Lower leg skin (tissue), 4 donors: Measurements from ENCODE around the gene MMEL1. TPM values are rescaled to one million over a fixed set of nuclear protein-coding genes. Genes with fewer than 3 reads are reported as not detected.

Experiments
- DNase-seq, 2 donors: peaks; one replicate each; pipeline ENCODE4 v3.0.0-alpha.2; 2019; ENCODE audit warnings: low spot score in 2 of 2
- H3K4me3 ChIP-seq: fragments of 200-600 bp; sonication (generic); 2 replicates; pipeline ENCODE4 v1.5.1; 2017; ENCODE audit warnings: mild to moderate bottlenecking, low read depth; ENCODE audit not compliant: poor library complexity, severe bottlenecking
- CTCF ChIP-seq, 3 donors: fragments of 450-650 bp; IDR thresholded peaks; one replicate each; pipeline ENCODE4 v1.5.1; 2016; ENCODE audit warnings: antibody characterized with exemption in 3 of 3, mild to moderate bottlenecking in 3 of 3, moderate library complexity in 2 of 3
- POLR2A ChIP-seq, 2 donors: fragments of 450-650 bp; IDR thresholded peaks; one replicate each; pipeline ENCODE4 v1.6.1; 2016 to 2017; ENCODE audit warnings: antibody characterized with exemption in 2 of 2, mild to moderate bottlenecking in 1 of 2, moderate library complexity in 1 of 2
- WGBS, 2 donors: methylation state at CpG; one replicate each; pipeline ENCODE4 v1.1.5; 2018; 5-methylcytosine and 5-hydroxymethylcytosine counted together
- intact Hi-C: fragments of 100-400 bp; cut with DNase I; formaldehyde crosslinking; loops from one replicate; pipeline ENCODE4 v1.15.0; 2023; ENCODE audit warnings: low total_unique reads
- total RNA-seq, 4 donors: library from RNA; depleted of rRNA; stranded (reverse); fragments of >200 nt; gene quantifications; one replicate each; pipeline ENCODE4 v1.1.0, GENCODE V29; 2016

Gene MMEL1
- total RNA-seq, 4 donors from 2014 or later: 0.27 to 3.5 (median 1.6) TPM

GRCh38 chr1:2559509-2560298 lies 73.1 kb downstream of the MMEL1 start:
- DNase-seq: no peak
- intact Hi-C loops: no loop called here
- no peak overlapping the region for H3K4me3 ChIP-seq
- WGBS, 2 donors: 81 to 88% methylated on average over 19 to 24 of the region's 35 CpGs
- TF ChIP-seq POLR2A (IDR thresholded peaks at IDR 0.05) (no peak), CTCF (IDR thresholded peaks at IDR 0.05) (no peak)

- 86 to 100% methylated on average over 5 to 6 of the region's 6 CpGs for WGBS, 2 donors
- intact Hi-C loops: no loop called here
- no peak for DNase-seq
- H3K4me3 ChIP-seq: no peak overlapping the region
- TF ChIP-seq CTCF (IDR thresholded peaks at IDR 0.05) (no peak), POLR2A (IDR thresholded peaks at IDR 0.05) (no peak)
Observed at GRCh38 chr1:2558861-2559260, 74.0 kb downstream of the MMEL1 start.

- DNase-seq: no peak
- TF ChIP-seq CTCF (IDR thresholded peaks at IDR 0.05) (no peak), POLR2A (IDR thresholded peaks at IDR 0.05) (no peak)
- intact Hi-C loops: no loop called here
- WGBS, 2 donors: 90 to 95% methylated on average over 10 to 12 of the region's 12 CpGs
- no peak overlapping the region for H3K4me3 ChIP-seq
Observed at GRCh38 chr1:2558420-2558819, 74.4 kb downstream of the MMEL1 start.

- WGBS, 2 donors: 77 to 89% methylated on average over 18 to 21 of the region's 30 CpGs
- intact Hi-C loops: no loop called here
- no peak overlapping the region for H3K4me3 ChIP-seq
- DNase-seq: peak in 1 of 2 donors; percentile 87
- no peak for TF ChIP-seq CTCF (IDR thresholded peaks at IDR 0.05)
- no peak for TF ChIP-seq POLR2A (IDR thresholded peaks at IDR 0.05)
Observed at GRCh38 chr1:2557482-2558400, 75.1 kb downstream of the MMEL1 start.

- intact Hi-C loops: no loop called here
- TF ChIP-seq POLR2A (IDR thresholded peaks at IDR 0.05) (no peak), CTCF (IDR thresholded peaks at IDR 0.05) (no peak)
- DNase-seq: peak in 1 of 2 donors; percentile 88
- H3K4me3 ChIP-seq: peak overlapping the region; percentile 54
- 2 to 5% methylated on average over 12 to 14 of the region's 24 CpGs for whole genome bisulfite sequencing, 2 donors
Observed at GRCh38 chr1:2556678-2557481, 75.9 kb downstream of the MMEL1 start.
